Eye (tissue), 1 donor: ENCODE results near the gene WSCD2.

Experiments
- DNase-seq: peaks from one replicate; pipeline ENCODE4 v3.0.0-alpha.2; 2015

WSCD2 gene

DNA sequence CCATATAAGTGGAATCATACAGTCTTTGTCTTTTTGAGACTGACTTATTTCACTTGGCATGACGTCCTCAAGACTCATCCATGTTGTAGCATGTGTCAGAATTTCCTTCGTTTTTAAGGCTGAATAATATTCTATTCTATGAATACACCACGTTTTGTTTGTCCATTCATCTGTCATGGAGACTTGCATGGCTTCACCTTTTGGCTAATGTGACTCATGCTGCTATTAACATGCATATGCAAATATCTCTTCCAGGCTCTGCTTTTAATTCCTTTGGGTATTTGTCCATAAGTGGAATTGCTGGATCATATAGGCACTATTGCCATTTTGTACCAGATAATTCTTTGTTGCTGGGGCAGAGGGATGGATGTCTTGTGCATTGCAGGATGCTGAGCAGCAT lies 19.6 kb upstream of the WSCD2 start:
- DNase-seq: no peak

DNA sequence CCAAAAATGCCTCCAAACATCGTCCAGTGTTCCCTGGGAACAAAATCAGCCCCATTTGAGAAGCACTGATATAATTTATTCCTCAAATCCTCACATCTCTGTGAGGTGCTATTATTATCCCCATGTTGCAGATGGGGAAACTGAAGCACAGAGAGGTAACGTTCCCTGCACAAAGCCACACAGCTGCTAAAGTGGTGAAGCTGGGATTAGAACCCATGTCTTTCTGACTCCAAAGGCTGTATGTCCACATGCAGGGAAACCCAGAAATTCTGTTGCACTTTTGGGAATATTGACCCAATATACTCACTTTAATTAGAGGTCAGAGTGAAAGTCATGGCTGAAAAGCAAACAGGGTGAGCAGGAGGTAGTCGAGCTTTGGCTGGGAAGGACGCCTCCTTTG lies 19.1 kb upstream of the WSCD2 start:
- no peak for DNase-seq

DNA sequence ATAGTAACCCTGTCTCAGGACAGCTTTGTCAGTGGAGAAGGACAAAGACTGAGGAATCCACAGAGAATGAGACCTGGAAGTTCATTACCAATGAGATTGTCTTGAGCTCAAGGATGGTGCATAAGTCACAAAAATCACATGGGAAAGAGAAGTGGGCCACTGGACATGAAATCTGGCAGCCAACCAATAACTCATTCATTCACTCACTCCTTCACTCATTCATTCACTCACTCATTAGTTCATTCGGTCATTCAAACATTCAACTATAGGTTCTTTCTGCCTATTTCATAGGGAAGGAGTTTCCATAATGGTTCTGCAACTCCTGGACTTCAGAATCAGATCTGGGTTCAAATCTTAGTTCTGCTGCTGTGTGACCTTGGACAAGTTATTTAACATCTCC lies 18.2 kb upstream of the WSCD2 start:
- DNase-seq: no peak

DNA sequence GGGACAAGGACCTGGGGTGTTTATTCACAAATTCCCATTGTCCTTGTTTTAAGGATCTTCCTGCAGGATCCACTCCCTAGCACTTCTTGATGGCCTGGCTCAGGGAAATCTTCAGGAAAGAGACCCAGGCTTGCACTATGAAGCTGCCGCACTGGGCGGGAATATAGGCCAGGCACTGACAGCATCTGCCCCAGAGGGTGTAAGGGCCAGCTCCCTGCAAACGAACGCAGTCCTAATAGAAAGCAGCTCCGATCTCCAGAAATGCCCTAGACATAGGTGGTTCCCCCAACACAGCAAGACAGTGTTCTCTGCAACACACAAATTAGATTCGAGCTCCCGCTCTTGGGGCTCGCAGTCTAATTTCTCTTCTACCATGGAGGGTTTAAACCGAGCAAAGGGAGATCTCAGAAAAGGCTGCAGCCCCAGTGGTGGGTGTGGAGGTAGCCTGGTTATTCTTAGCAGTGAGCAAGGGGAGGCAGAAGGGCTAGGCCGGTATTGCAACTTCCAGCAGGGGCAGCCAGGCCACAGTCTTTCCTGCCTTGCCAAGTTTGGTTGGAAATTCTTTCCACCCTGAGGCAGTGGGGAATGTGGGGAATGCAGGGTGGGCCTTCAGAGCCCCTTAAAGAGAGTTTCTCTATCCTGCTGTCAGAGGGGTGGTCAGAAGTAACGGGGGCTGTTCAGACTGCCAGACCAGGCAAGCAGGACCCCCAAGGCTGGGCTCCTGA lies 16.1 kb upstream of the WSCD2 start:
- peak; percentile 73 for DNase-seq

DNA sequence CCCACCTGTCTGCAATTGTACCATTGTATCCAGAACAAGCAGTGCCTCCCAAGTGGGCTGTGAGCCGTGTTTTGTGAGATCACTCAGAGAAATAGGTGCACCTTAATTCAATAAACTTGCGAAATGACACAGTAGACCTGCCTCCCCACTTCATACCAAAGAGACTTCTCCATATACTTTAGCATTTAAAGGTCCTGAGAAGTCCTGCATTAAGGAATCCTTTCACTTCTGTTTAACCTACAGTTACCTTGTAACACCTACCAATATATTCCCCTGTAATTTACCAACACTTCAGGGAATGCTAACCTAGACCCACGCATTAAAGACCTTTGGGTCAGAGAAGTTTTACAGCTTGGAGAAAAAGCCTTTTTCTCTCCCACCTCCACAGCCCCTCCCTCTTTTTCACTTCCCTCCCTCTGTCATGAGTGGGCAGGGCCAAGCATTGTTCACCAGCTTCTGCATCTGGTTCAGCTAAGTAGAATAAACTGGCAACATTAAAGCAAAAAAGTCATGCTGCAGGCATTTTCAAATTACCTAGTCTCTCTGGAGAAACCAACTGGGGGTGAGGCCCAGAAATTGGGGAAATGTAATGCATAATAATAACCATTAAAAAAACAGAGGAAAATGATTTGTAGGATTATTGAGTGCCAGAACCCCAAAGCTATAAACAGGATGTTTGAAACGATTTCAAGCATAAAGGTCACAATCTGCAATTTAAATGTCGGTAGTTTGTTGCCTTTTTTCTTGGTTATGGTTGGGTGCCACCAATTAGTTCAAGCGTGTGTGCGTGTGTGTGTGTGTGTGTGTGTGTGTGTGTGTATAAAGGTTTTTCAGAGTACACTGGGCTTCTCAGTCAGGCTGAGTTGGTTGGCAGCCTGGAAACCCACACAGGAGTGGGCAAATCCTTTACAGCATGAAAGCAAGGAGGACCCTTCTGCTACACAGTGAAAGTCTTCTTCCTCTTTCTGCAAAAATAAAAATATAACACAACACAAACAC lies 13.7 kb upstream of the WSCD2 start:
- DNase-seq: peak; percentile 52

DNA sequence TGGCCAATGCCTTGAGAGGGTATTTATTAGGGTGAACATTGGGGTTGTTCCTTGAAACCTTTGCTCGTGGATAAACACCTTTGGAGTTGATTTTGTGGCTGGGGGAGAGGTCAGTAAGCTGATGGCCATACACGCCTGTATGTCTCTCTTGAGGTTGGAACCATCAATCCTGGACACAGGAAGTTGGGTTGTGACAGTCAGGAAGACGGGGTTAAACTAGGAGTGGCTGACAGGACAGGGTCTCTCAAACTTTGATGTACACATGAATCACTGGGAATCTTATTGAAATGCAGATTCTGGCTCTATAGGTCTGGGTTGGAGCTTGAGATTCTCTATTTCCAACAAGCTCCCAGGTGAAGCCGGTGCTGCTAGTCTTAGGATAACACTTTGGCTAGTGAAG lies 12.8 kb upstream of the WSCD2 start:
- DNase-seq: no peak

DNA sequence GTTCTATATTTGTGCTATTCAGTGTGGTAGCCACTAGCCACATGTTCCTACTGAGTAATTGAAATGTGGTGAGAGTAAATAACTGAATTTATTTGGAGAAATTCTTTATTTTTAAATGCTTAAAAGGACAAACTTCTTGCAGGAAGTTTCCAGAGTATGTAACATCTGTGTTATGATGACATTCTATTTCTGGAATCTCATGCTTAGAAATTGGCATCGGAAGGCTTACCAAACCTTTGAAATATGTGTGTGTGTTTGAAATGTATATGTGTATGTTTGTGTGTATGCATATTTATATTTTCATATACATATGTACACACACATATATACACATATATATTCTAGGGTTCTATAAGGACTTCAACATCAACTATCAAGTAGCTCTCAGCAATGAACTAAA lies 12.4 kb upstream of the WSCD2 start:
- DNase-seq: no peak

DNA sequence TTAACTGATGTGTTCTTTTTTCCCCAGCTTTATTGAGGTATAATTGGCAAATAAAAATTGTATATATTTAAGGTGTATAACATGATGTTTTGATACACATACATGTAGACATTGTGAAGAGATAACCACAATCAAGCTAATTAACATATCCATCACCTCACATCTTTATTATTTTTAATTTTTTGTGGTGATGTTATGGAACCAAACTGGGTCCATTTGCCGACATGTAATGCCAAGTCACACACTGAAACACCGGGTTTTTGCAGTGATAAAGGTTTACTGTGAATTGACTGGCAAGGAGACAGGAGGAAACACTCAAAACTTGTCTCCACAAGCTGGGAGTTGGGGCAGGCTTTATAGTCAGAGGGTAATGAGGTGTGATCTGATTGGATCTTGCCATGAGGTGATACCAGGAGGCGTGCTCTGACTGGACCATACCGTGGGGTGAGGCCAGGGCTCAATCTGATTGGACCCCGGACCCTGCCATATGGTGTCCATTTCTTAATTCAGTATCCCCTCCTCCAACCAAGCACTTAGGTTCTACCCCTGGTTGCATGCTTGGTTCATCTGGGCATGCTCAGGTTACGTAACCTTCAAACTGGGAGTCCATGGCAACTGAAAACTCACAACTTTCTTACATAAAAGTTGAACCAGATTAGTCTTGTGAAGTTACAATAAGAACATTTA lies 11.8 kb upstream of the WSCD2 start:
- DNase-seq: no peak

DNA sequence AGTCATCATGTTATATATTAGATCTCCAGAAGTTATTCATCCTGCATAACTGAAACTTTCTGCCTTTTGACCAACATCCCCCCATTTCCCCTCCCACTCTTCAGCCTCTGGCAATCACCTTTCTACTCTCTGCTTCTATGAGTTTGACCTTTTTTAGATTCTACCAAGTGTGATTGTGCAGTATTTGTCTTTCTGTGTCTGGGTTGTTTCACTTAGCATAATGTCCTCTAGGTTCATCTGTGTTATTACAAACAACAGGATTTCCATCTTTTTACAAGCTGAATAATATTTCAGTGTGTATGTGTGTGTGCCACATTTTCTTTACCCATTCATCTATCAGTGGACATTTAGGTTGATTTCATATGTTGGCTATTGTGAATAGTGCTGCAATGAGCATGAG lies 11.2 kb upstream of the WSCD2 start:
- no peak for DNase-seq

DNA sequence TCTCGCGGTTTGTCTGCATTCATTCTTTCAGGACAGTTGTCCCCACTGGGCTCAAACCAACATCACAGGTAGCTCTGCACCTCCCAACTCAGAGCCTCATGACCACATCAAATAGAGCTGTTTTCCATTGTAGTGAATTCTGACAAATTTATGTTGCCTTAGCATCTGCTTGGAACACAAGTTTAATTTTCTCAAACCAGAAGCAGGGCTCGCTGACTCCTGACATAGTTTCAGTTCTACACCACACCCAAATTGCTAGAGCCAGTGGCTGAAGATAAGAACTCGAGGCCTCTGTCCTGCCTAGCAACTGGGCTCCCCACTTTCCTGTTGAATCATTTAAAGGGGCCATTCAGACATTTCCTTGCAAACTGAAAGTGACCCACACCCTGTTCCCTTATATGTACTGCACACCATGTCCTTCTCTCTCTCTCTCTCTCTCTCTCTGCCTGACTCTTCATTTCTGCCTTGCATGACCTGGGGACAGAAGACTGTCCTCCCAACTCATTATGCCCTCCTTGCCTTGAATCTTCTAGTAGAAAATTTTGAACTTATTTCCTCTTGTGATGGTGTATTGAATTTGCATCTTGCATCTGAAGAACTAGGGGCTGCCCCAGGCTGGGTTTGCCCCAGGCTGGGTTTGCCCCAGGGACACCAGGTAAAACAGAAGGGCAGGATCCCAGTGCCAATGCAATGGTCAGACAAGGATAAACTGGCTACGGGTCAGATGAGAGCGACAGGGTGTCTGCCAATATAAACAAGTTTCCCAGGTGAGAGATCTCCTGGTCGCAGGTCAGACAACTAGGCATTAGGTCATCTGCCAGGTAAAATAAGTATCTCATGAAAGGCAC lies 9.7 kb upstream of the WSCD2 start:
- no peak for DNase-seq

DNA sequence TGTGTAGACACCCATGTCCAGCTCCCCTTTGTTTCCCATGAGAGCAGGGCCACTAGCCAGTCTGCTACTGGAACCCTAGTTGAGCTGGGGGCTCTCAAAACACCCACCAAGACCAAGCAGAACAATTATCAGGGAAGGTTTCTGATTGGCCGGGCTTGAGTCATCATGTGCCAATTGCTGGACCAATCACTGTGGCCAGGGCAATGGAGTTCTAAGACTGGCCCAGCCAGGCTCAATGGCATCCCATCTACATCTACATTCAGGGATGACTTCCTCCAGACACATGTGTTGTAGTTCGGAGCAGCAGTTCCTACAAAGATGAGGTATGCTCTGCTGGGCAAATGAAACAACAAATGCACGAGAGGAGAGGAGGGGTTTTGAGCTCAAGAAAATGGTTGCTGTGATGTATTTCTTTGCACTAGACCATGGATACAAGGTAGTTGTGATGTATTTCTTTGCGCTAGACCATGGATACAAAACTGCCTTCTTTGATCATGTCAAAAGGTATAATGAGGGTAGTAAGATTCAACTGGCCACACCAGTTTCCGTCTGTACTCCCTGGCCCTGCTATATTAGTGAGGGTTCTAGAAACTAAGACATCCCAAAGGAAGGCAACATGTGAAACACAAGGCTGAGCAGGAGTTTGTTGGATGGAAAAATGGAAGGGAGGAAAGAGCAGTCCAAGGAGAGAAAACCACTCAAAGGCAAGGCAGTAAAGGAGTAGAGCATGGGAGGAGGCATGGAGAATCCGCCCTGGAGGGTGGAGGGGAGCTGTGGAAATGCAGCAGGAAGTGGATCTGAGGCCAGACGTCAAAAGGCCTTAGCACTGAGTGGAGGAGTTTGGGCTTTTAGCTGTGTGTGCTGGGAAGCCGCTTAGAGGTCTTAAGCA lies 8.9 kb upstream of the WSCD2 start:
- DNase-seq: no peak

DNA sequence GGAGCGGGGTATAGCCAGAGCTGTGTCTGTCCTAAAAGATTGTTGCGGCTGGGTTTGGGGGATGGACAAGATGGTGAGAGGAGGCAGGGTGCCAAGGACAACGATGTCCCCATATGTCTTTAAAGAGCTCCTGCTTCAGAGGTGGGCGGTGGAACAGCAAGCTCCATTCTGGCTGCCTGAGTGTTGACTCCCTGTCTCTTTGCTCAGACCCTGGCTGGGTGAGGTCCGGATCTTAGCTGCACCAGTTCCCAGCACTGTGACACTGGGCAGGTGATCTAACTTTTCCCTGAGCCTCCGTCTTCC lies 8.3 kb upstream of the WSCD2 start:
- no peak for DNase-seq

DNA sequence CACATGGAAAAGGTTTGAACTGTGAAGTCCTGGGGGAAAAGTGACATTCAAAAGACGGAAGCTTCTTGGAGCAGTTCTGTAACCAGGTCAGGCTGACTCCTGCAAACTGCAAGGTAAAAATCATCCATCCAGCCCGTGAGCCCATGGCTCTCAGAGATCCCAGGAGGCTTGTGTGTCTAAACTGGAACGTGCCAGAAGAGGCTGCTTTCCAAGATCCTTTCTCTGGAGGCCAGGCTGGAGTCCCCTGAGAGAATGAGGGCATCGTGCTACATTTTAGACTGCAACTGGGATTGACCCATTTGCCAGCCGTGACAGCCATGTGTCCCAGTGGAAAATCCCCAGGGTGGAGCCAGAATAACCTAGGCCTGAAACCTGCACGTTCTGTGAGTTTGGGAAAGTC lies 7.8 kb upstream of the WSCD2 start:
- DNase-seq: peak; percentile 52

DNA sequence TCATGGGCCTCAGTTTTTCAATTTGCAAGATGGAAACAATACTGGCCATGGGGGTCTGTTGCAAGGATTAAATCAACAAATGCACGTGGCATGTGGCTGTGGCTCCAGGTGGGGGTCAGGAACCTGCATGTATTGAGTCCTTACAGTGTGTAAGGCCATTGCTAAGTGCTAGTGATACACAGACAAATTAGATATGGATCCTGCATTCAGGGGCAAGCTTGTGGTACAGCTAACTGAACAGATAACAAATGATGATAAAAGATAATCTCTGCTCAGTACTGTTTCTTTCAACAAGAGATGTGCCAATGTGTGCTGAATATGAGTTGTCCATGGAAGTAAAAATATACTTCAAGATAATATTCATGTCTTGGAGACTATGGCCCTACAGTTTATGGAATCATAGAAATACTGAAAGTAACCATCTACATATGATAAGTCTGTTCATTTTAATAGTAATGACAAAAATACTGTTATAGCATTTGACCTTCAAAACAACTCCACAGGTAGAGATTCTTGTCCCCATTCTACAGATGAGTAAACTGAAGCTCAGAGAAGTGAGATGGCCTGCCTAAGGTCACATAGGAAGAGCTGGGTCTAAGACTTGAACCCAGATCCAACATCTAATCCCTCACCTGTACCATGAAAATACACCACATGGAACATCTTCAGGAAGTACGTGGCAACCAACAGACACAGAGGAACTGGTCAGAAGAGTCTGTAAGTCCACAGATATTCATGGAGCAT lies 7.2 kb upstream of the WSCD2 start:
- DNase-seq: no peak

DNA sequence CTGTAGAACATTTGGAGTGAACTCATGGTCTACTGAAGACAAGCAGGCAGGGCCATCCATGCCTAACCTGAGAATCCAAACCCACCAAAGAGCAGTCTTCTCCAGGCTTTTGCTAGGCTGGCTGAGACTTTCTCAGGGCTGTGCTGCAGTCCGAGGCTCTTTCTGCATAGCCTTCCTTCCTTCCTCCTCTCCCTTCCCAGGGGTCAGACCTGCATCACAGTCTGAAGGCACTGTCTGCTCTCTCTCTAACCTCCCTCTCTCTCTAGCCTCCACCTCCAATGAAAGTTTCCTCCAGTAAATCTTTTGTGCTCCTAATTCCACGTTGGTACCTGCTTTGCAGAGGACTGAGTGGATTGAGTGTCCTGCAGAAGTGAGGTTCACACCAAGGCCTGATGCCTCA lies 6.4 kb upstream of the WSCD2 start:
- no peak for DNase-seq

DNA sequence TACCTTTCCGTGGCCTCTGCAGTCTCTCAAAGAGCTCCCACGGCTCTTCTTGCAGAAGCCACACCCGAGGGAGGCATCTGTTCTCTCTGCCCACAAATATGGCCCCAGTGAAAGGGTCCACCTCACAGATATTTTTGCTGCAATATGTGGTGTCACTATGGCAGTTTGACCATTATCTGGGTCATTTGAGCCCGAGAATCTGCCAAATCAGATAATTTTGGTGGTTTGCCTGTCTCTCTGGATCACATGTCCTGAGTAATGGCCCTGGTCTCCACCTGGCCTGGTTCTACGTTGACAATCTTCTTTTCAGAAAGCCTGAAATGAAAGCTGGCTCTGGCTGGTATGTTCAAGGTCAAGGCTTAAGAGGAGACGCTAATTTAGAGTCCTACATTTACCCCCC lies 5.7 kb upstream of the WSCD2 start:
- DNase-seq: no peak

DNA sequence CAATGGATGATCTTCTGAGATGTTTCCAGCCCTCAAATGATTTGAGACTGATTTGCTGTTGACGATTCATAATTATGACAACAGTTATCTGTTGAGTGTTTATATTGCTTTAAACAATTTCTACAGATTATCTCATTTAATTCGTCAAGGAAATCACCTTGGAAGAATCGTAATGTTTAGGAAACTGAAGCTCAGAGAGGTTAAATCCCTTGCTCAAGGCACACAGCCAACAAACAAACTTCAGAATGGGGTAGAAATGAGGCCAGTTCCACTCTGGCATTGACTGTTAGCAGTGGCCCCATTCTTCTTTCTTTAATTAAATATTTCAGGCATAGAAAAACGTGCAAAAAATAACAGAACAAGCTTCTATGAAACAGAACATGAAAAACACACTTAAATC lies 4.0 kb upstream of the WSCD2 start:
- DNase-seq: no peak

DNA sequence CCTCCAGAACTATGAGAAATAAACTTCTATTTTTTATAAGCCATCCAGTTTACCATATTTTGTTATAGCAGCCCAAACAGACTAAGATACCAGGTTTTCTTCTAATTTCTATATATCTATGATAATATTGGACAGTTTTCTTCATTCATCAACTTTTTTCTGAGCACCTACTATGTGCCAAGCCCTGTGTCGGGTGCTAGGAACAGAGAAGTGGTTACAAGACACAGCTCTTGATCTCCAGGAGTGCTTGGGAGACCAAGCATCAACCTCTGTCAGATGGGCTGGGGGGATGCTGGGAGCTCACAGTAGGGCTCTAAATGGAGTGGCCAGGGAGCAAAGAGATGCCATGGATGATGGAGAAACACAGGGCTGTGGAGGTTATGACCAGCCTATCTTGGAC lies 2.9 kb upstream of the WSCD2 start:
- DNase-seq: no peak

DNA sequence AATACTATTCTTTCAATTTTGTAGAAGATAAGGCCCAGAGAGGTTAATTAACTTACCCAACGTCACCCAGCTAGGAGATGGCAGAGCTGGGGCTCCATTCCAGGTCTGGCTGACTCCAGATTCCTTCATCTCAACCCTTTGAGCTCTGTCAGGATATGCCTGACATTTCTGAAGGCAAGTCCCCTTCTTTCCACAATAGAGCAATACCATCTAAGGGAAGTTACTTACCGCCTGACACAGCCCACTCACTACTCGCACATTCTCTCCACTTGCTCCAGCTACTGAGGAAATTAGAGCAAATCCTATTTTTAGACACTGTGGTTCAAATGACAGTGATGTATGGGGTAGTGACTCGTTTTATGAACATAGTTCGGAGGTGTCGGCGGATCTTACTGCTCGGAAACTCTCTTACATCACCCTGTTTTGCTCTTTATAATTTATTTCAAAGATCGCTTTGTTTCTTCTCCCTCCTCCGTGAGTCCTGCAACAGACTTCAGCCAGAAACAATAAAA lies 2.0 kb upstream of the WSCD2 start:
- no peak for DNase-seq

DNA sequence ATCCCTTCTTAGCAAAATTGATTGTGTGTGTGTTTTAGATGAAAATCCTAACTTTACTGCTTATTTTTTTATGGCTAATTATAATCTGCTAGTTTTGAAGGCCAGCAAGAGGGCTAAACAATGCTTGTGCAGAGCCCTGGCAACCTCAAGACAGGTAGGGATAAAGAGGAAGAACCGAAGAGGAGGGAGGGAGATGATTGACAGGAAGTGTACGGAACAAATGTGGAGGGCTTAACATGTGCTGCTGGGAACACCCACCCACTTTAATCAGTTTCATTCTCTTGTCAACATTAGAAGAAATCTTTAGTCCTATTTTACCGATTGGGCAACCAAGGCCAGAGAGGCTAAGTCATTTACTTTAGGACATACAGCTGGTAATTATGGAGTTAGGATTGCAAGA lies 1.4 kb upstream of the WSCD2 start:
- no peak for DNase-seq
